ENCODE data around the gene PPP6C.
A peak's percentile ranks its signal among the peaks of the same experiment; 100 is the strongest.

The PPP6C gene

GRCh38 chr9:125145425-125145824 is 44.2 kb downstream of the PPP6C start:
- no peak overlapping the region for H3K4me3 ChIP-seq (replicated peaks; ENCODE audit: low read depth, low read length)
- no peak for DNase-seq (ENCODE audit: extremely low read depth, low read depth)
- no peak for TF ChIP-seq CTCF (IDR thresholded peaks at IDR 0.05; ENCODE audit: low read depth, low read length, missing control alignments)

GRCh38 chr9:125143377-125144090 is 46.1 kb downstream of the PPP6C start, which contains the start of gene SCAI:
TSS of gene SCAI (minus strand) at chr9:125143528. CDS start at chr9:125143437, 91 bp downstream.
- peak within 1 kb of the TSS; percentile 59 for H3K4me3 ChIP-seq (replicated peaks; ENCODE audit: low read depth, low read length)
- DNase-seq (ENCODE audit: extremely low read depth, low read depth) = peak; percentile 97
- peak; percentile 95 for TF ChIP-seq CTCF (IDR thresholded peaks at IDR 0.05; ENCODE audit: low read depth, low read length, missing control alignments)

- H3K4me3 ChIP-seq (replicated peaks; ENCODE audit: low read depth, low read length) = peak overlapping the region; percentile 59
- TF ChIP-seq CTCF (IDR thresholded peaks at IDR 0.05; ENCODE audit: low read depth, low read length, missing control alignments) = no peak
- no peak for DNase-seq (ENCODE audit: extremely low read depth, low read depth)
These were observed 46.8 kb downstream of the PPP6C start for GRCh38 chr9:125142560-125143376.

- no peak for DNase-seq (ENCODE audit: extremely low read depth, low read depth)
- H3K4me3 ChIP-seq (replicated peaks; ENCODE audit: low read depth, low read length) = no peak overlapping the region
- no peak for TF ChIP-seq CTCF (IDR thresholded peaks at IDR 0.05; ENCODE audit: low read depth, low read length, missing control alignments)
These were observed 47.9 kb downstream of the PPP6C start for GRCh38 chr9:125141751-125142150.

- no peak overlapping the region for H3K4me3 ChIP-seq (replicated peaks; ENCODE audit: low read depth, low read length)
- TF ChIP-seq CTCF (IDR thresholded peaks at IDR 0.05; ENCODE audit: low read depth, low read length, missing control alignments) = no peak
- no peak for DNase-seq (ENCODE audit: extremely low read depth, low read depth)
These were observed 48.4 kb downstream of the PPP6C start for GRCh38 chr9:125141251-125141650.

GRCh38 chr9:125140576-125140975 is 49.0 kb downstream of the PPP6C start:
- no peak overlapping the region for H3K4me3 ChIP-seq (replicated peaks; ENCODE audit: low read depth, low read length)
- no peak for TF ChIP-seq CTCF (IDR thresholded peaks at IDR 0.05; ENCODE audit: low read depth, low read length, missing control alignments)
- DNase-seq (ENCODE audit: extremely low read depth, low read depth) = no peak
